ENCODE data around the gene HPDL. TPM values are rescaled to one million over a fixed set of nuclear protein-coding genes. Genes with fewer than 3 reads are reported as not detected.
"Not testable (repeated sequence)": the region's sequence is repeated elsewhere in the genome, so short reads cannot be mapped to it uniquely, and the experiment has no call there.

Gene HPDL
- total RNA-seq (ENCODE audit: low replicate concordance), result 8.0 and 8.6 TPM in 2 replicates
- long read RNA-seq, transcript HPDL-201 (1 exons, 1,629 nt), result major isoform, 8 of 8 reads
- long read RNA-seq, partial matches to known transcripts, result 0 of 8 reads
- long read RNA-seq, other reads (novel, unspliced or antisense), result 0 of 8 reads

DNA sequence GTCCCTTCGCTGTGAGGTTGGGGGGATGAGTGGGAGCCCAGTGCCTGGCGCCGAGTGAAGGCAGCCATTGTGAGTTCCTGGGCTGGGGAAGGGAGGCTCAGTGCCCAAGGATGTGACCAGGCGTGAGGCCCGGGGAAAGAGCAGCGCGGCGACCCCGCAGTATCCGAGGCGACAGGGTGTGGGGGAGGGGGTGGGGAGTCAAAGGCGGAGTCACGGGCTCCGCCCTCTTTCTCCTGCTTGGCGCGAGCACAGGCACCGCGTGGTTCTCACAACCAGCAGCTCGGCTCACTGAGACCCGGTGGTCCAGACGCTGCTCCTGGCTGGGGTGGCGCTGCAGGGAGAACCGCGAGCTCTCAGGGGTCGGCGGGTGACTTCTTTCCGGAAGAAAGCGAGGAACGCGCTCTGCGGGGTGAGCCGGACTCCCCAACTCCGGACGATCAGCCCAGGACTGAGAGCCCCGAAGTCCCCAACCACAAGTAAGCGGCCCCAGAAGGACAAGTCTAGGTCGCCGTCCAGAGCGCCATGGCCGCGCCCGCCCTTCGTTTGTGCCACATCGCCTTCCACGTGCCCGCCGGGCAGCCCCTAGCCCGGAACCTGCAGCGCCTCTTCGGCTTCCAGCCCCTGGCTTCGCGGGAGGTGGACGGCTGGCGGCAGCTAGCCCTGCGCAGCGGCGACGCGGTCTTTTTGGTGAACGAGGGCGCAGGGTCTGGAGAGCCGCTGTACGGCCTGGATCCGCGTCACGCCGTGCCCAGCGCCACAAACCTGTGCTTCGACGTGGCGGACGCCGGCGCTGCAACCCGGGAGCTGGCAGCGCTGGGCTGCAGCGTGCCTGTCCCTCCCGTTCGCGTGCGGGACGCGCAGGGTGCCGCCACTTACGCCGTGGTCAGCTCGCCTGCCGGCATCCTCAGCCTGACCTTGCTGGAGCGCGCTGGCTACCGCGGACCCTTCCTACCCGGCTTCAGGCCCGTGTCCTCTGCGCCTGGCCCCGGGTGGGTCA lies at the start of gene HPDL:
TSS of gene HPDL (plus strand) at position 269 of the 997 bp plus-strand sequence. CDS start at position 523, 254 bp downstream.
- peak within 1 kb of the TSS; percentile 61 for H3K27ac Mint-ChIP-seq
- TF ChIP-seq, protein P1, sequence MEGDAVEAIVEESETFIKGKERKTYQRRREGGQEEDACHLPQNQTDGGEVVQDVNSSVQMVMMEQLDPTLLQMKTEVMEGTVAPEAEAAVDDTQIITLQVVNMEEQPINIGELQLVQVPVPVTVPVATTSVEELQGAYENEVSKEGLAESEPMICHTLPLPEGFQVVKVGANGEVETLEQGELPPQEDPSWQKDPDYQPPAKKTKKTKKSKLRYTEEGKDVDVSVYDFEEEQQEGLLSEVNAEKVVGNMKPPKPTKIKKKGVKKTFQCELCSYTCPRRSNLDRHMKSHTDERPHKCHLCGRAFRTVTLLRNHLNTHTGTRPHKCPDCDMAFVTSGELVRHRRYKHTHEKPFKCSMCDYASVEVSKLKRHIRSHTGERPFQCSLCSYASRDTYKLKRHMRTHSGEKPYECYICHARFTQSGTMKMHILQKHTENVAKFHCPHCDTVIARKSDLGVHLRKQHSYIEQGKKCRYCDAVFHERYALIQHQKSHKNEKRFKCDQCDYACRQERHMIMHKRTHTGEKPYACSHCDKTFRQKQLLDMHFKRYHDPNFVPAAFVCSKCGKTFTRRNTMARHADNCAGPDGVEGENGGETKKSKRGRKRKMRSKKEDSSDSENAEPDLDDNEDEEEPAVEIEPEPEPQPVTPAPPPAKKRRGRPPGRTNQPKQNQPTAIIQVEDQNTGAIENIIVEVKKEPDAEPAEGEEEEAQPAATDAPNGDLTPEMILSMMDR (conservative IDR thresholded peaks at IDR 0.05), result no peak
- peak within 1 kb of the TSS; percentile 85 for H3K4me3 Mint-ChIP-seq
- DNase-seq (ENCODE audit: extremely low spot score, unreplicated experiment), result peak; percentile 77
- H3K27me3 Mint-ChIP-seq, result no peaks in the 10 kb centered on the region
- H3K4me1 Mint-ChIP-seq (ENCODE audit: unreplicated experiment), result peaks cover 26% of the 10 kb centered on the region
- peaks cover 5% of the 10 kb centered on the region for H3K36me3 Mint-ChIP-seq
- no peaks in the 10 kb centered on the region for H3K9me3 Mint-ChIP-seq

DNA sequence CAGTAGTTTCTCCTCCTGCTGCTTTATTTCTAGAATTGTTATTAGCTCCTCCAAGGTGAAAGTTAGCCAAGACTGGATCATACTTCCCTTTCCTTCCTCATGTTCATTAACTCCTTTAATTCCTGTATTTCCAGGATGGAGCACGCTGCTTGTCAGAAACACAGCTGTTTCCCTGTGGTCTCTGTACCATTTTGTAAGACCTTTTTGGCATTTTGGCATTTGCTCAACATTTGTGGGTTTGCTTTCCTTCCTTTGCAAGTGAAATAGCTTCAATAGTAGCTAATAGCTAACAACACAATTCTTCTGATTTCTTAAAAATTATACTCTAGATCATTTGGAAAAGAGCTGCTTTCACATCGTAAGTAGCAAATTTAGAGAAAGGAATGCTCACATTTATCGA lies 44.3 kb upstream of the HPDL start:
- Mint-ChIP-seq H3K27ac (no peak overlapping the region), H3K4me3 (no peak overlapping the region), H3K9me3 (peaks cover 4% of the 10 kb centered on the region), H3K27me3 (peaks cover 4% of the 10 kb centered on the region), H3K4me1 (ENCODE audit: unreplicated experiment) (no peaks in the 10 kb centered on the region), H3K36me3 (no peaks in the 10 kb centered on the region)
- no peak for DNase-seq (ENCODE audit: extremely low spot score, unreplicated experiment)
- TF ChIP-seq, protein P1 (conservative IDR thresholded peaks at IDR 0.05), result no peak

DNA sequence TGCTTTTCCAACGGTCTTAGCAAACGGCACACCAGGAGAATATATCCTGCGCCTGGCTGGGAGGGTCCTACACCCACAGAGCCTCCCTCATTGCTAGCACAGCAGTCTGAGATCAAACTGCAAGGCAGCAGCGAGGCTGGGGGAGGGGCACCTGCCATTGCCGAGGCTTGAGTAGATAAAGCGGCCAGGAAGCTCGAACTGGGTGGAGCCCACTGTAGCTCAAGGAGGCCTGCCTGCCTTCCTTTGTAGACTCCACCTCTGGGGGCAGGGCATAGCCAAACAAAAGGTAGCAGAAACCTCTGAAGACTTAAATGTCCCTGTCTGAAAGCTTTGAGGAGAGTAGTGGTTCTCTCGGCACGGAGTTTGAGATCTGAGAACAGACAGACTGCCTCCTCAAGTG lies 41.8 kb upstream of the HPDL start:
- DNase-seq (ENCODE audit: extremely low spot score, unreplicated experiment); H3K4me3 Mint-ChIP-seq; H3K9me3 Mint-ChIP-seq; H3K27me3 Mint-ChIP-seq; H3K36me3 Mint-ChIP-seq; H3K4me1 Mint-ChIP-seq (ENCODE audit: unreplicated experiment); H3K27ac Mint-ChIP-seq: not testable (repeated sequence)

DNA sequence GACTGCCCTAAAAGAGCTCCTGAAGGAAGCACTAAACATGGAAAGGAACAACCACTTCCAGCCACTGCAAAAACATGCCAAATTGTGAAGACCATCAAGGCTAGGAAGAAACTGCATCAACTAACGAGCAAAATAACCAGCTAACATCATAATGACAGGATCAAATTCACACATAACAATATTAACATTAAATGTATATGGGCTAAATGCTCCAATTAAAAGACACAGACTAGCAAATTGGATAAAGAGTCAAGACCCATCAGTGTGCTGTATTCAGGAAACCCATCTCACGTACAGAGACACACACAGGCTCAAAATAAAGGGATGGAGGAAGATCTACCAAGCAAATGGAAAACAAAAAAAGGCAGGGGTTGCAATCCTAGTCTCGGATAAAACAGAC lies 40.2 kb upstream of the HPDL start:
- not testable (repeated sequence) for H3K36me3 Mint-ChIP-seq; H3K27me3 Mint-ChIP-seq; H3K9me3 Mint-ChIP-seq; H3K27ac Mint-ChIP-seq; DNase-seq (ENCODE audit: extremely low spot score, unreplicated experiment); H3K4me3 Mint-ChIP-seq; H3K4me1 Mint-ChIP-seq (ENCODE audit: unreplicated experiment)

DNA sequence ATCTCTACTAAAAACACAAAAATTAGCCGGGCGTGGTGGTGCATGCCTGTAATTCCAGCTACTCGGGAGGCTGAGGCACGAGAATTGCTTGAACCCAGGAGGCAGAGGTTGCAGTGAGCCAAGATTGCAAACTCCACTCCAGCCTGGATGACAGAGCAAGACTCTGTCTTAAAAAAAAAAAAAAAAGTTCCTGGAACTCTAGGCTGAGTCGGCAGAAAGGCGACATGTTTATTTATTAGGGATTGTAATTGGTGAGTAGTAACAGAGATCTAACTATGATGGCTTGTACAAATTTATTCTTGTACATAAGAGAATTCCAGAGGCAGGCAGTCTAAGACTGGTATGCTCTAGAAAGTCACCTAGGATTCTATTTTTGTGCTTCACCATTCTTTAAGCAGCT lies 35.7 kb upstream of the HPDL start:
- H3K27ac Mint-ChIP-seq; H3K9me3 Mint-ChIP-seq; DNase-seq (ENCODE audit: extremely low spot score, unreplicated experiment); H3K4me1 Mint-ChIP-seq (ENCODE audit: unreplicated experiment); H3K27me3 Mint-ChIP-seq; H3K36me3 Mint-ChIP-seq; H3K4me3 Mint-ChIP-seq: not testable (repeated sequence)

DNA sequence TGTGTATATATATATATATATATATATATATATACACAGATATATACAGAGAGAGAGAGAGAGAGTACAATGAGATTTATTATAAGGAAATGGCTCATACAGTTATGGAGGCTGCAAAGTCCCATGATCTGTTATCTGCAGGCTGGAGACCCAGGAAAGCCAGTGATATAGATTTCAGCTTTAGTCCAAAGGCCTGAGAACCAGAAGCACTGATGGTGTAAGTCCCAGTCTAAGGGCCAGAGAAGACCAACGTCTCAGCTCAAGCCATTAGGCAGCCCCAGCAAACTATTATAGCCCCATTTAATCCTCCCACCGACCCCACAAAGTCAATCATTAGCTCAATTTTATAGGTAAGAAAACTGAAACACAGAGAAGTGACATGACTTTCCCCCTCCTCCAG lies 35.0 kb upstream of the HPDL start:
- Mint-ChIP-seq H3K4me1 (ENCODE audit: unreplicated experiment) (no peaks in the 10 kb centered on the region), H3K27ac (no peak overlapping the region), H3K36me3 (no peaks in the 10 kb centered on the region), H3K9me3 (no peaks in the 10 kb centered on the region), H3K4me3 (no peak overlapping the region), H3K27me3 (peaks cover 4% of the 10 kb centered on the region)
- no peak for DNase-seq (ENCODE audit: extremely low spot score, unreplicated experiment)
- TF ChIP-seq, protein P1 (conservative IDR thresholded peaks at IDR 0.05), result no peak
